ENCODE measurements around the gene ANKRD44. TPM values are rescaled to one million over a fixed set of nuclear protein-coding genes. Genes with fewer than 3 reads are reported as not detected.

The ANKRD44 gene
- total RNA-seq, 1 donor = 29.2 TPM

DNA sequence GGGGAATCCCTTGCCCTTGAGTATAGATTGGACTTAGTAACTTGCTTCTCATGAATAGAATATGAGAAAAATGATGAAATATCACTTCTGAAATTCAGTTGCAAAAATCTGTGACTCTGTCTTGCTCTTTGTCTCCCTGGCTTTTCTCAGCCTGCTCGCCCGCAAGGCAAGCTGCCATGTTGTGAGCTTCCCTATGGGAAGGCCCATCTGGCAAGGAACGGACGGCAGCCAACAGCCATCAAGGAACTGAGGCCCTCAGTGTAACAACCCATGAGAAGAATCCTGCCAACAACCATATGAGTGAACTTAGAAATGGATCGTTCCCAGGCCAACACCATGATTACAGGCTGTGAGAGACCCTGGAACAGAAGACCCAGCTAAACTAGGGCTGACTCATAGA, 325.7 kb downstream of the ANKRD44 start:
- DNase-seq (ENCODE audit: low read depth) = no peak
- H3K4me3 ChIP-seq (ENCODE audit: low read depth, low read length) = no peak overlapping the region
- TF ChIP-seq, protein P1, sequence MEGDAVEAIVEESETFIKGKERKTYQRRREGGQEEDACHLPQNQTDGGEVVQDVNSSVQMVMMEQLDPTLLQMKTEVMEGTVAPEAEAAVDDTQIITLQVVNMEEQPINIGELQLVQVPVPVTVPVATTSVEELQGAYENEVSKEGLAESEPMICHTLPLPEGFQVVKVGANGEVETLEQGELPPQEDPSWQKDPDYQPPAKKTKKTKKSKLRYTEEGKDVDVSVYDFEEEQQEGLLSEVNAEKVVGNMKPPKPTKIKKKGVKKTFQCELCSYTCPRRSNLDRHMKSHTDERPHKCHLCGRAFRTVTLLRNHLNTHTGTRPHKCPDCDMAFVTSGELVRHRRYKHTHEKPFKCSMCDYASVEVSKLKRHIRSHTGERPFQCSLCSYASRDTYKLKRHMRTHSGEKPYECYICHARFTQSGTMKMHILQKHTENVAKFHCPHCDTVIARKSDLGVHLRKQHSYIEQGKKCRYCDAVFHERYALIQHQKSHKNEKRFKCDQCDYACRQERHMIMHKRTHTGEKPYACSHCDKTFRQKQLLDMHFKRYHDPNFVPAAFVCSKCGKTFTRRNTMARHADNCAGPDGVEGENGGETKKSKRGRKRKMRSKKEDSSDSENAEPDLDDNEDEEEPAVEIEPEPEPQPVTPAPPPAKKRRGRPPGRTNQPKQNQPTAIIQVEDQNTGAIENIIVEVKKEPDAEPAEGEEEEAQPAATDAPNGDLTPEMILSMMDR (IDR thresholded peaks at IDR 0.05; ENCODE audit: insufficient read depth, low read length) = no peak

DNA sequence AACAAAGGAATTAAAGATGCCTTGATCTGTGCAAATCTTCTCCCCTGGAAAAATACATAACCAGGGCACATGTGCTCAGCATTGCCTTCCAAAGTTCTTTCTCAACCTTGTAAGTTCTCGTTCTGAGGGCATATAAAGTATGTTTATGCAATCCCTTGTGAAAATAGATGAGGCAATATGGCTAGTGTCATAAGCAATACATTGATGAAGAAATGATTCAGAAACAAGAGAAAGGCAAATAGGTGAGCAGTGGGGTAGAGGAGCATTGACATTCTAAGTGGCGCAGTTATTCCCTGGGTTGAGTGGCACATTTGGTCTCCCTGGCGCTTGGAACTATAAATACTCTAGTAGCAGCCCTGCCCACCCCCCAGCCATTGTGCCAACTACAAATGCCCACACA, 326.6 kb downstream of the ANKRD44 start:
- no peak overlapping the region for H3K4me3 ChIP-seq (ENCODE audit: low read depth, low read length)
- TF ChIP-seq, protein P1 (IDR thresholded peaks at IDR 0.05; ENCODE audit: insufficient read depth, low read length) = no peak
- DNase-seq (ENCODE audit: low read depth) = peak; percentile 65

DNA sequence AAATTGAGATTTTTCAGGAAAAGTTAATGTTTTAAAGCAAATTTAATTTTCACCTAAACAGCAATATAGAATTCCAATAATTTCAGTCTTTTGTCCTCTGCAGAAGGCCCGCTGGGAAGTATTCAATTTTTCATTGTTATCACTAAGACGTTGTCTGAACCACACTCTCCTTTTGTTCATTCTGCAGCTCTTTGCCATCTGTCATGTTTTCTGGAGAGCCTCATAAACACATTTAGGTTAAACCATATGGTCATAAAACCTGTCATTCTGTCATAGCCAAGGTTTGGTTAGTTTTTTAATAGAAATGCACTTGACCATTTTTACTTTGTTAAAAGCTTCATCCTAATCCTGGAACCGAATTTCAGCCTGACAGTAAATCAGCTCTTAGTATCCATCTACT, 330.1 kb downstream of the ANKRD44 start:
- TF ChIP-seq, protein P1 (IDR thresholded peaks at IDR 0.05; ENCODE audit: insufficient read depth, low read length) = no peak
- H3K4me3 ChIP-seq (ENCODE audit: low read depth, low read length) = no peak overlapping the region
- no peak for DNase-seq (ENCODE audit: low read depth)

DNA sequence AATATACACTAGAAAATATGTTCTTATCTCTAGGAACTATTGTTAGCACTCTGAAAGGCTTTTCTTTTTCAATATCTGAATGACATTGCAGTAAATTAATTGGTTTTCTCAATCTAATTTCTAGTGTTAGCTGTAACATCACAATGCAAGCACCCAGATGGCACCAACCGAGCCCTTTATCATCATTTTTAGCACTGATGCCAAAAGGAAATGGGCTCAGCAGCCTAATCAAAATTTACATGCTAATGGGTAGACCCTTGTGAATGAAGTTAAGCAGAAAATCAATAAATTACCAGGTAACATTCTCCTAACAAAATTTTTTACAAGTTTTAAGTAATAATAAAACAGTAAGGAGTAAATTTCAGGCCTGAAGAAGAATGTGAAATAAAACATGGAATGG, 330.6 kb downstream of the ANKRD44 start:
- DNase-seq (ENCODE audit: low read depth) = no peak
- no peak overlapping the region for H3K4me3 ChIP-seq (ENCODE audit: low read depth, low read length)
- TF ChIP-seq, protein P1 (IDR thresholded peaks at IDR 0.05; ENCODE audit: insufficient read depth, low read length) = no peak

DNA sequence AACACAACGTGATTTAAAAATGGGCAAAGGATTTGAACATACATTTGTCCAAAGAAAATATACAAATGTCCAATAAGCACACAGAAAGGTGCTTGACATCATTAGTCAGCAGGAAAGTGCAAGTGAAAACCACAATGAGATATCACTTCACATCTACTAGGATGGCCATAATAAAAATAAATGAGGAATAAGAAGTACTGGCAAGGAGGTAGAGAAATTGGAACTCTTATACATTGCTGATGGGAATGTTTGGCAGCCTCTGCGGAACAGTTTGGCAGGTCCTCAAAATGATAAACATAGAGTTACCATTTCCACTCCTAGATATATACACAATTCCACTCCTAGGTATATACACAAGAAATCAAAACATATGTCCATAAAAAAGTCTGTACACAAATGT, 333.1 kb downstream of the ANKRD44 start:
- no peak overlapping the region for H3K4me3 ChIP-seq (ENCODE audit: low read depth, low read length)
- TF ChIP-seq, protein P1 (IDR thresholded peaks at IDR 0.05; ENCODE audit: insufficient read depth, low read length) = no peak
- DNase-seq (ENCODE audit: low read depth) = peak; percentile 70

DNA sequence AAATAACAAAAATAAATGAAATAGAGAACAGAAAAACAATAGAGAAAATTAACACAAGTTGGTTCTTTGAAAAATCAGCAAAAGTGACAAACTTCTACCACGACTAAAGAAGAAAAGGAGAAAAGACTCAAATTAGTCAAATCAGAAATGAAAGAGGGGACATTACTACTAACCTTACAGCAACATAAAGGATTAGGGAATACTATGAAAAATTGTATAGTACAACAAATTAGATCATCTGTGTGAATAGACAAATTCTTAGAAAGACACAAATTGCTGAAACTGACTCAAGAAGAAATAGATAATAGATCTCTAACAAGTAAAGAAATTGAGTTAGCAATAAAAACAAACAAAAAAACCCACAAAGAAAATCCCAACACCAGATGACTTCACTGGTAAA, 335.6 kb downstream of the ANKRD44 start:
- DNase-seq (ENCODE audit: low read depth) = no peak
- TF ChIP-seq, protein P1 (IDR thresholded peaks at IDR 0.05; ENCODE audit: insufficient read depth, low read length) = no peak
- no peak overlapping the region for H3K4me3 ChIP-seq (ENCODE audit: low read depth, low read length)

DNA sequence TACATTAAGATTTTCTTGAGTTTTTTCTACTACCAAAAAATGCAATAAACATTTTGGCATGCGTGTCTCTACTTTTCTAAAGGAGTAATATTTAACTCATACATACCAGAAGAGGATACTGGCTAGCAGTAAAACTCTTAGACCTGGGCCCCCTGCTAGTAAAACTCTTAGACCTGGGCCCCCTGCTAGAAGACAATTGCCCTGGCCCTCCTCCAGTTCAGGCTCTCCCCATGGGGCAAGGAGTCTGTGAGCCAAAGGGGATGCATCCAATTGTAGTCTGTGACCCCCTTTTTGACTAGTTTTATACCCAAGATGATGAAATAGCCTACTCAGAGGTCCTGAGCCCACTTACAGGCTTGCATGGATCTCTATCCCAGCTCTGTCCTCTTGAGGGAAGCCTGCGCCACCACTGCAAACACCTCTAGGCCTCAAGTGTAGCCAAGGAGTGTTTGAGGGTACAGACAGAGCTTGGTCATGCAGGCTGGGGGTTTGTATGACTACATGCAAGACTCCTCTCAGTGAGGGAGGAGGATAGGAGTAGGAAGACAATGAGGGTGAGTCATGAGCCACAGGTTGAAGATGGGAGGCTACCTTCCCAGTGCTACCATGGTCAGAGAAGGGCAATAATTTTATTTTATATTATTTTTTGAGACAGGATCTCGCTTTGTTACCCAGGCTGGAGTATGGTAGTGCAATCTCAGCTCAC, 338.9 kb downstream of the ANKRD44 start:
- DNase-seq (ENCODE audit: low read depth) = no peak
- no peak overlapping the region for H3K4me3 ChIP-seq (ENCODE audit: low read depth, low read length)
- TF ChIP-seq, protein P1 (IDR thresholded peaks at IDR 0.05; ENCODE audit: insufficient read depth, low read length) = no peak

Measured in fibroblast of the aortic adventitia (primary cell).